ENCODE results near the gene ADI1. TPM values are rescaled to one million over a fixed set of nuclear protein-coding genes. Genes with fewer than 3 reads are reported as not detected.

ADI1 gene
- total and polyA plus RNA-seq, 2 of the 8 experiments (the other 6 are each of a cell fraction or from before 2014, with no cell fraction given) = 12.2 to 40.2 TPM

DNA sequence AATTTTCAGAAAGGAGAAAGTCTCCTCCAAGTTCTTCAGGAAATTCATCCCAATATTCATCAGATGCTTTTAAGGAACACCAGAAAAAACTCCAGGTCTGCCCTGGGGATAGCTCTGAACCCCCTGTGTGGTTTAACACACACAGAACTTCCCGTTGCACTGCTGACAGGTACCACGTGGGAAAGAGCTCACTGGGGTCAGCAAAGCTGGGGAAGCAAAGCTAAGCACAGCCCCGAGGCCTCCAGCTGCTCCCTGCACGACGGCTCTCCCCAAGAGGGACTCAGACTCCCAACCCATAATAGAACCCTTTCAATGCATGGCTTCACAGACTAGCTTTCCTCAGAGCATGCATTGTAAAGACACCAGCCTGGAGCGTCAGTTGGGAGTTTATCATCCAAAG, 28.0 kb downstream of the ADI1 start (continued):
- TF ChIP-seq TEAD4 (IDR thresholded peaks at IDR 0.05; ENCODE audit: low read depth, low read length) = no peak
- TF ChIP-seq SIRT6 (IDR thresholded peaks at IDR 0.05; ENCODE audit: low read length) = no peak
- TF ChIP-seq RXRA (IDR thresholded peaks at IDR 0.05; ENCODE audit: insufficient read depth, low read depth, low read length) = no peak
- TF ChIP-seq KDM1A (IDR thresholded peaks at IDR 0.05; ENCODE audit: borderline replicate concordance, low read length) = no peak
- TF ChIP-seq, protein P1, sequence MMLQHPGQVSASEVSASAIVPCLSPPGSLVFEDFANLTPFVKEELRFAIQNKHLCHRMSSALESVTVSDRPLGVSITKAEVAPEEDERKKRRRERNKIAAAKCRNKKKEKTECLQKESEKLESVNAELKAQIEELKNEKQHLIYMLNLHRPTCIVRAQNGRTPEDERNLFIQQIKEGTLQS (IDR thresholded peaks at IDR 0.05; ENCODE audit: insufficient read depth, low read depth, low read length) = no peak
- TF ChIP-seq, protein P2, sequence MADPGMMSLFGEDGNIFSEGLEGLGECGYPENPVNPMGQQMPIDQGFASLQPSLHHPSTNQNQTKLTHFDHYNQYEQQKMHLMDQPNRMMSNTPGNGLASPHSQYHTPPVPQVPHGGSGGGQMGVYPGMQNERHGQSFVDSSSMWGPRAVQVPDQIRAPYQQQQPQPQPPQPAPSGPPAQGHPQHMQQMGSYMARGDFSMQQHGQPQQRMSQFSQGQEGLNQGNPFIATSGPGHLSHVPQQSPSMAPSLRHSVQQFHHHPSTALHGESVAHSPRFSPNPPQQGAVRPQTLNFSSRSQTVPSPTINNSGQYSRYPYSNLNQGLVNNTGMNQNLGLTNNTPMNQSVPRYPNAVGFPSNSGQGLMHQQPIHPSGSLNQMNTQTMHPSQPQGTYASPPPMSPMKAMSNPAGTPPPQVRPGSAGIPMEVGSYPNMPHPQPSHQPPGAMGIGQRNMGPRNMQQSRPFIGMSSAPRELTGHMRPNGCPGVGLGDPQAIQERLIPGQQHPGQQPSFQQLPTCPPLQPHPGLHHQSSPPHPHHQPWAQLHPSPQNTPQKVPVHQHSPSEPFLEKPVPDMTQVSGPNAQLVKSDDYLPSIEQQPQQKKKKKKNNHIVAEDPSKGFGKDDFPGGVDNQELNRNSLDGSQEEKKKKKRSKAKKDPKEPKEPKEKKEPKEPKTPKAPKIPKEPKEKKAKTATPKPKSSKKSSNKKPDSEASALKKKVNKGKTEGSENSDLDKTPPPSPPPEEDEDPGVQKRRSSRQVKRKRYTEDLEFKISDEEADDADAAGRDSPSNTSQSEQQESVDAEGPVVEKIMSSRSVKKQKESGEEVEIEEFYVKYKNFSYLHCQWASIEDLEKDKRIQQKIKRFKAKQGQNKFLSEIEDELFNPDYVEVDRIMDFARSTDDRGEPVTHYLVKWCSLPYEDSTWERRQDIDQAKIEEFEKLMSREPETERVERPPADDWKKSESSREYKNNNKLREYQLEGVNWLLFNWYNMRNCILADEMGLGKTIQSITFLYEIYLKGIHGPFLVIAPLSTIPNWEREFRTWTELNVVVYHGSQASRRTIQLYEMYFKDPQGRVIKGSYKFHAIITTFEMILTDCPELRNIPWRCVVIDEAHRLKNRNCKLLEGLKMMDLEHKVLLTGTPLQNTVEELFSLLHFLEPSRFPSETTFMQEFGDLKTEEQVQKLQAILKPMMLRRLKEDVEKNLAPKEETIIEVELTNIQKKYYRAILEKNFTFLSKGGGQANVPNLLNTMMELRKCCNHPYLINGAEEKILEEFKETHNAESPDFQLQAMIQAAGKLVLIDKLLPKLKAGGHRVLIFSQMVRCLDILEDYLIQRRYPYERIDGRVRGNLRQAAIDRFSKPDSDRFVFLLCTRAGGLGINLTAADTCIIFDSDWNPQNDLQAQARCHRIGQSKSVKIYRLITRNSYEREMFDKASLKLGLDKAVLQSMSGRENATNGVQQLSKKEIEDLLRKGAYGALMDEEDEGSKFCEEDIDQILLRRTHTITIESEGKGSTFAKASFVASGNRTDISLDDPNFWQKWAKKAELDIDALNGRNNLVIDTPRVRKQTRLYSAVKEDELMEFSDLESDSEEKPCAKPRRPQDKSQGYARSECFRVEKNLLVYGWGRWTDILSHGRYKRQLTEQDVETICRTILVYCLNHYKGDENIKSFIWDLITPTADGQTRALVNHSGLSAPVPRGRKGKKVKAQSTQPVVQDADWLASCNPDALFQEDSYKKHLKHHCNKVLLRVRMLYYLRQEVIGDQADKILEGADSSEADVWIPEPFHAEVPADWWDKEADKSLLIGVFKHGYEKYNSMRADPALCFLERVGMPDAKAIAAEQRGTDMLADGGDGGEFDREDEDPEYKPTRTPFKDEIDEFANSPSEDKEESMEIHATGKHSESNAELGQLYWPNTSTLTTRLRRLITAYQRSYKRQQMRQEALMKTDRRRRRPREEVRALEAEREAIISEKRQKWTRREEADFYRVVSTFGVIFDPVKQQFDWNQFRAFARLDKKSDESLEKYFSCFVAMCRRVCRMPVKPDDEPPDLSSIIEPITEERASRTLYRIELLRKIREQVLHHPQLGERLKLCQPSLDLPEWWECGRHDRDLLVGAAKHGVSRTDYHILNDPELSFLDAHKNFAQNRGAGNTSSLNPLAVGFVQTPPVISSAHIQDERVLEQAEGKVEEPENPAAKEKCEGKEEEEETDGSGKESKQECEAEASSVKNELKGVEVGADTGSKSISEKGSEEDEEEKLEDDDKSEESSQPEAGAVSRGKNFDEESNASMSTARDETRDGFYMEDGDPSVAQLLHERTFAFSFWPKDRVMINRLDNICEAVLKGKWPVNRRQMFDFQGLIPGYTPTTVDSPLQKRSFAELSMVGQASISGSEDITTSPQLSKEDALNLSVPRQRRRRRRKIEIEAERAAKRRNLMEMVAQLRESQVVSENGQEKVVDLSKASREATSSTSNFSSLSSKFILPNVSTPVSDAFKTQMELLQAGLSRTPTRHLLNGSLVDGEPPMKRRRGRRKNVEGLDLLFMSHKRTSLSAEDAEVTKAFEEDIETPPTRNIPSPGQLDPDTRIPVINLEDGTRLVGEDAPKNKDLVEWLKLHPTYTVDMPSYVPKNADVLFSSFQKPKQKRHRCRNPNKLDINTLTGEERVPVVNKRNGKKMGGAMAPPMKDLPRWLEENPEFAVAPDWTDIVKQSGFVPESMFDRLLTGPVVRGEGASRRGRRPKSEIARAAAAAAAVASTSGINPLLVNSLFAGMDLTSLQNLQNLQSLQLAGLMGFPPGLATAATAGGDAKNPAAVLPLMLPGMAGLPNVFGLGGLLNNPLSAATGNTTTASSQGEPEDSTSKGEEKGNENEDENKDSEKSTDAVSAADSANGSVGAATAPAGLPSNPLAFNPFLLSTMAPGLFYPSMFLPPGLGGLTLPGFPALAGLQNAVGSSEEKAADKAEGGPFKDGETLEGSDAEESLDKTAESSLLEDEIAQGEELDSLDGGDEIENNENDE (IDR thresholded peaks at IDR 0.05; ENCODE audit: insufficient replicate concordance, low read length) = no peak

Data from H1 (cell line).